K562 (cell line): ENCODE results near the gene RCC1. TPM values are rescaled to one million over a fixed set of nuclear protein-coding genes. Genes with fewer than 3 reads are reported as not detected.
A peak's percentile ranks its signal among the peaks of the same experiment; 100 is the strongest.

ENCODE experiments used
- HNRNPL ChIP-seq: fragments of 200-400 bp; formaldehyde crosslinking; IDR thresholded peaks from 2 replicates; pipeline ENCODE4 v1.6.1; 2017; ENCODE audit warnings: low read depth, mild to moderate bottlenecking, low read length
- MAZ ChIP-seq, 2 experiments: fragments of 450-650 bp in 1 of 2; sonication (generic) in 1 of 2; formaldehyde crosslinking; IDR thresholded peaks in 1 of 2; conservative IDR thresholded peaks in 1 of 2; 2 replicates each; pipeline versions ENCODE4 v1.4.0 to v1.5.0; 2020; ENCODE audit warnings: mild to moderate bottlenecking in 1 of 2, missing genetic modification reagents in 1 of 2
- MYC ChIP-seq, 2 experiments: fragments of 250-450 bp in 1 of 2; sonication (Bioruptor Pico) in 1 of 2; IDR thresholded peaks; 2 replicates each; pipeline versions ENCODE4 v1.5.1 to v1.6.1; 2012 to 2021; ENCODE audit warnings: low read depth in 2 of 2, borderline replicate concordance in 1 of 2, improper control_type of control experiment in 1 of 2, low read length in 1 of 2, mild to moderate bottlenecking in 1 of 2, moderate library complexity in 1 of 2
- PTBP1 ChIP-seq: fragments of 200-400 bp; formaldehyde crosslinking; IDR thresholded peaks from 2 replicates; pipeline ENCODE4 v1.6.1; 2017; ENCODE audit warnings: low read depth, low read length
- RFX7 ChIP-seq: fragments of 250-450 bp; sonication (Bioruptor Pico); IDR thresholded peaks from 2 replicates; pipeline ENCODE4 v1.5.1; 2021; ENCODE audit warnings: mild to moderate bottlenecking
- SNRNP70 ChIP-seq: fragments of 200-400 bp; formaldehyde crosslinking; optimal IDR thresholded peaks from 2 replicates; pipeline ENCODE3; 2017; ENCODE audit warnings: low read depth, low read length
- SP1 ChIP-seq: sonication (generic); formaldehyde crosslinking; IDR thresholded peaks from 2 replicates; pipeline ENCODE4 v1.8.1; 2022; ENCODE audit warnings: mild to moderate bottlenecking, missing genetic modification reagents
- polyA plus RNA-seq, 8 experiments: library from polyadenylated mRNA; depleted of rRNA in 4 of 8; stranded (reverse) in 5 of 8; unstranded in 3 of 8; fragments of >200 nt; fragmentation: Nextera tagmentation in 2 of 8; fragmentation: Illumina TruSeq in 1 of 8; extraction: Ambion mirVana in 2 of 8; extraction: Trizol in 1 of 8; gene quantifications; 2 replicates each; pipeline versions ENCODE4 v1.2.1 to v1.2.3, GENCODE V29; 2011 to 2014; ENCODE audit warnings: inconsistent platforms in 1 of 8, missing spikeins in 1 of 8
- total RNA-seq, 7 experiments: library from RNA; depleted of rRNA in 6 of 7; stranded (reverse); fragments of >200 nt in 6 of 7; fragmentation: Illumina TruSeq in 2 of 7; extraction: Trizol in 2 of 7; gene quantifications; 2 replicates each; pipeline versions ENCODE4 v1.2.1 to v1.2.3, GENCODE V29; 2011 to 2021; ENCODE audit warnings: low replicate concordance in 1 of 7
- TF ChIP-seq, protein P1 (sequence below): fragments of 200-600 bp; sonication (generic); IDR thresholded peaks from one replicate; pipeline ENCODE4 v1.6.1; 2012; ENCODE audit warnings: mild to moderate bottlenecking, low read depth, low read length, inconsistent platforms
- TF ChIP-seq, protein P2 (sequence below), 2 experiments: fragments of 150-350 bp in 1 of 2; IDR thresholded peaks; 2 replicates each; pipeline ENCODE4 v1.6.1; 2012 to 2016; ENCODE audit warnings: low read depth in 2 of 2, low read length in 2 of 2, mild to moderate bottlenecking in 1 of 2, moderate library complexity in 1 of 2
- TF ChIP-seq, protein P3 (sequence below): IDR thresholded peaks from 2 replicates; pipeline ENCODE4 v1.6.1; 2012; ENCODE audit warnings: low read depth, low read length, improper control_type of control experiment, borderline replicate concordance

Gene RCC1
- total and polyA plus RNA-seq, 9 of the 15 experiments (the other 6 are each of a cell fraction or from before 2014, with no cell fraction given), result 16.4 to 202 (median 107) TPM

DNA sequence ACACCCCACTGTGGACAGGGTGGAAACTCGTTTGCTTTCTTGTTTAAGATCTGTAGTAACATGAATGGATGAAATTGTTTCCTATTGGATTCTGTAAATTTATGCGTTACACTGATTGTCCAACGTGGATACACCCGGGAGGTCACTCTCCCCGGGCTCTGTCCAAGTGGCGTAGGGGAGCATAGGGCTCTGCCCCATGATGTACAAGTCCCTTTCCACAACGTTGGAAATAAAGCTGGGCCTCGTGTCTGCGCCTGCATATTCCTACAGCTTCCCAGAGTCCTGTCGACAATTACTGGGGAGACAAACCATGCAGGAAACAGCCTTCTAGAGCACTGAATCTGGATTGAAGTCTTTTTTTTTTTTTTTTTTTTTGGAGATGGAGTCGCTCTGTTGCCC is 1.4 kb downstream of the RCC1 start (continued):
- TF ChIP-seq, protein P1, sequence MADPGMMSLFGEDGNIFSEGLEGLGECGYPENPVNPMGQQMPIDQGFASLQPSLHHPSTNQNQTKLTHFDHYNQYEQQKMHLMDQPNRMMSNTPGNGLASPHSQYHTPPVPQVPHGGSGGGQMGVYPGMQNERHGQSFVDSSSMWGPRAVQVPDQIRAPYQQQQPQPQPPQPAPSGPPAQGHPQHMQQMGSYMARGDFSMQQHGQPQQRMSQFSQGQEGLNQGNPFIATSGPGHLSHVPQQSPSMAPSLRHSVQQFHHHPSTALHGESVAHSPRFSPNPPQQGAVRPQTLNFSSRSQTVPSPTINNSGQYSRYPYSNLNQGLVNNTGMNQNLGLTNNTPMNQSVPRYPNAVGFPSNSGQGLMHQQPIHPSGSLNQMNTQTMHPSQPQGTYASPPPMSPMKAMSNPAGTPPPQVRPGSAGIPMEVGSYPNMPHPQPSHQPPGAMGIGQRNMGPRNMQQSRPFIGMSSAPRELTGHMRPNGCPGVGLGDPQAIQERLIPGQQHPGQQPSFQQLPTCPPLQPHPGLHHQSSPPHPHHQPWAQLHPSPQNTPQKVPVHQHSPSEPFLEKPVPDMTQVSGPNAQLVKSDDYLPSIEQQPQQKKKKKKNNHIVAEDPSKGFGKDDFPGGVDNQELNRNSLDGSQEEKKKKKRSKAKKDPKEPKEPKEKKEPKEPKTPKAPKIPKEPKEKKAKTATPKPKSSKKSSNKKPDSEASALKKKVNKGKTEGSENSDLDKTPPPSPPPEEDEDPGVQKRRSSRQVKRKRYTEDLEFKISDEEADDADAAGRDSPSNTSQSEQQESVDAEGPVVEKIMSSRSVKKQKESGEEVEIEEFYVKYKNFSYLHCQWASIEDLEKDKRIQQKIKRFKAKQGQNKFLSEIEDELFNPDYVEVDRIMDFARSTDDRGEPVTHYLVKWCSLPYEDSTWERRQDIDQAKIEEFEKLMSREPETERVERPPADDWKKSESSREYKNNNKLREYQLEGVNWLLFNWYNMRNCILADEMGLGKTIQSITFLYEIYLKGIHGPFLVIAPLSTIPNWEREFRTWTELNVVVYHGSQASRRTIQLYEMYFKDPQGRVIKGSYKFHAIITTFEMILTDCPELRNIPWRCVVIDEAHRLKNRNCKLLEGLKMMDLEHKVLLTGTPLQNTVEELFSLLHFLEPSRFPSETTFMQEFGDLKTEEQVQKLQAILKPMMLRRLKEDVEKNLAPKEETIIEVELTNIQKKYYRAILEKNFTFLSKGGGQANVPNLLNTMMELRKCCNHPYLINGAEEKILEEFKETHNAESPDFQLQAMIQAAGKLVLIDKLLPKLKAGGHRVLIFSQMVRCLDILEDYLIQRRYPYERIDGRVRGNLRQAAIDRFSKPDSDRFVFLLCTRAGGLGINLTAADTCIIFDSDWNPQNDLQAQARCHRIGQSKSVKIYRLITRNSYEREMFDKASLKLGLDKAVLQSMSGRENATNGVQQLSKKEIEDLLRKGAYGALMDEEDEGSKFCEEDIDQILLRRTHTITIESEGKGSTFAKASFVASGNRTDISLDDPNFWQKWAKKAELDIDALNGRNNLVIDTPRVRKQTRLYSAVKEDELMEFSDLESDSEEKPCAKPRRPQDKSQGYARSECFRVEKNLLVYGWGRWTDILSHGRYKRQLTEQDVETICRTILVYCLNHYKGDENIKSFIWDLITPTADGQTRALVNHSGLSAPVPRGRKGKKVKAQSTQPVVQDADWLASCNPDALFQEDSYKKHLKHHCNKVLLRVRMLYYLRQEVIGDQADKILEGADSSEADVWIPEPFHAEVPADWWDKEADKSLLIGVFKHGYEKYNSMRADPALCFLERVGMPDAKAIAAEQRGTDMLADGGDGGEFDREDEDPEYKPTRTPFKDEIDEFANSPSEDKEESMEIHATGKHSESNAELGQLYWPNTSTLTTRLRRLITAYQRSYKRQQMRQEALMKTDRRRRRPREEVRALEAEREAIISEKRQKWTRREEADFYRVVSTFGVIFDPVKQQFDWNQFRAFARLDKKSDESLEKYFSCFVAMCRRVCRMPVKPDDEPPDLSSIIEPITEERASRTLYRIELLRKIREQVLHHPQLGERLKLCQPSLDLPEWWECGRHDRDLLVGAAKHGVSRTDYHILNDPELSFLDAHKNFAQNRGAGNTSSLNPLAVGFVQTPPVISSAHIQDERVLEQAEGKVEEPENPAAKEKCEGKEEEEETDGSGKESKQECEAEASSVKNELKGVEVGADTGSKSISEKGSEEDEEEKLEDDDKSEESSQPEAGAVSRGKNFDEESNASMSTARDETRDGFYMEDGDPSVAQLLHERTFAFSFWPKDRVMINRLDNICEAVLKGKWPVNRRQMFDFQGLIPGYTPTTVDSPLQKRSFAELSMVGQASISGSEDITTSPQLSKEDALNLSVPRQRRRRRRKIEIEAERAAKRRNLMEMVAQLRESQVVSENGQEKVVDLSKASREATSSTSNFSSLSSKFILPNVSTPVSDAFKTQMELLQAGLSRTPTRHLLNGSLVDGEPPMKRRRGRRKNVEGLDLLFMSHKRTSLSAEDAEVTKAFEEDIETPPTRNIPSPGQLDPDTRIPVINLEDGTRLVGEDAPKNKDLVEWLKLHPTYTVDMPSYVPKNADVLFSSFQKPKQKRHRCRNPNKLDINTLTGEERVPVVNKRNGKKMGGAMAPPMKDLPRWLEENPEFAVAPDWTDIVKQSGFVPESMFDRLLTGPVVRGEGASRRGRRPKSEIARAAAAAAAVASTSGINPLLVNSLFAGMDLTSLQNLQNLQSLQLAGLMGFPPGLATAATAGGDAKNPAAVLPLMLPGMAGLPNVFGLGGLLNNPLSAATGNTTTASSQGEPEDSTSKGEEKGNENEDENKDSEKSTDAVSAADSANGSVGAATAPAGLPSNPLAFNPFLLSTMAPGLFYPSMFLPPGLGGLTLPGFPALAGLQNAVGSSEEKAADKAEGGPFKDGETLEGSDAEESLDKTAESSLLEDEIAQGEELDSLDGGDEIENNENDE, result peak; percentile 3
- TF ChIP-seq HNRNPL (peak; percentile 88; the same call in 1 of the 2 replicates), RFX7 (CRISPR knock-in tag) (peak; percentile 62; the same call in 1 of the 2 replicates), PTBP1 (peak; percentile 69; the same call in 1 of the 2 replicates), SP1 (peak; percentile 41; the same call in 1 of the 2 replicates), MYC (IDR thresholded peaks at IDR 0.05; ENCODE audit: low read depth, low read length) (peak; percentile 9), MYC (CRISPR knock-in tag; IDR thresholded peaks at IDR 0.05; ENCODE audit: borderline replicate concordance, low read depth) (no peak), MAZ (CRISPR knock-in tag; conservative IDR thresholded peaks at IDR 0.05 in 1 of 2, IDR thresholded peaks at IDR 0.05 in 1 of 2) (no peak), SNRNP70 (peak; percentile 96)
- TF ChIP-seq, protein P2, sequence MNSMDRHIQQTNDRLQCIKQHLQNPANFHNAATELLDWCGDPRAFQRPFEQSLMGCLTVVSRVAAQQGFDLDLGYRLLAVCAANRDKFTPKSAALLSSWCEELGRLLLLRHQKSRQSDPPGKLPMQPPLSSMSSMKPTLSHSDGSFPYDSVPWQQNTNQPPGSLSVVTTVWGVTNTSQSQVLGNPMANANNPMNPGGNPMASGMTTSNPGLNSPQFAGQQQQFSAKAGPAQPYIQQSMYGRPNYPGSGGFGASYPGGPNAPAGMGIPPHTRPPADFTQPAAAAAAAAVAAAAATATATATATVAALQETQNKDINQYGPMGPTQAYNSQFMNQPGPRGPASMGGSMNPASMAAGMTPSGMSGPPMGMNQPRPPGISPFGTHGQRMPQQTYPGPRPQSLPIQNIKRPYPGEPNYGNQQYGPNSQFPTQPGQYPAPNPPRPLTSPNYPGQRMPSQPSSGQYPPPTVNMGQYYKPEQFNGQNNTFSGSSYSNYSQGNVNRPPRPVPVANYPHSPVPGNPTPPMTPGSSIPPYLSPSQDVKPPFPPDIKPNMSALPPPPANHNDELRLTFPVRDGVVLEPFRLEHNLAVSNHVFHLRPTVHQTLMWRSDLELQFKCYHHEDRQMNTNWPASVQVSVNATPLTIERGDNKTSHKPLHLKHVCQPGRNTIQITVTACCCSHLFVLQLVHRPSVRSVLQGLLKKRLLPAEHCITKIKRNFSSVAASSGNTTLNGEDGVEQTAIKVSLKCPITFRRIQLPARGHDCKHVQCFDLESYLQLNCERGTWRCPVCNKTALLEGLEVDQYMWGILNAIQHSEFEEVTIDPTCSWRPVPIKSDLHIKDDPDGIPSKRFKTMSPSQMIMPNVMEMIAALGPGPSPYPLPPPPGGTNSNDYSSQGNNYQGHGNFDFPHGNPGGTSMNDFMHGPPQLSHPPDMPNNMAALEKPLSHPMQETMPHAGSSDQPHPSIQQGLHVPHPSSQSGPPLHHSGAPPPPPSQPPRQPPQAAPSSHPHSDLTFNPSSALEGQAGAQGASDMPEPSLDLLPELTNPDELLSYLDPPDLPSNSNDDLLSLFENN (IDR thresholded peaks at IDR 0.05; ENCODE audit: low read depth in 2 of 2, low read length in 2 of 2), result 0 out of 4 replicates have a peak, but pooled peaks of 1 of the 2 experiments have one; percentile 15
- TF ChIP-seq, protein P3, sequence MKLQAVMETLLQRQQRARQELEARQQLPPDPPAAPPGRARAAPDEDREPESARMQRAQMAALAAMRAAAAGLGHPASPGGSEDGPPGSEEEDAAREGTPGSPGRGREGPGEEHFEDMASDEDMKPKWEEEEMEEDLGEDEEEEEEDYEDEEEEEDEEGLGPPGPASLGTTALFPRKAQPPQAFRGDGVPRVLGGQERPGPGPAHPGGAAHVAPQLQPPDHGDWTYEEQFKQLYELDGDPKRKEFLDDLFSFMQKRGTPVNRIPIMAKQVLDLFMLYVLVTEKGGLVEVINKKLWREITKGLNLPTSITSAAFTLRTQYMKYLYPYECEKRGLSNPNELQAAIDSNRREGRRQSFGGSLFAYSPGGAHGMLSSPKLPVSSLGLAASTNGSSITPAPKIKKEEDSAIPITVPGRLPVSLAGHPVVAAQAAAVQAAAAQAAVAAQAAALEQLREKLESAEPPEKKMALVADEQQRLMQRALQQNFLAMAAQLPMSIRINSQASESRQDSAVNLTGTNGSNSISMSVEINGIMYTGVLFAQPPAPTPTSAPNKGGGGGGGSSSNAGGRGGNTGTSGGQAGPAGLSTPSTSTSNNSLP, result peak; percentile 25; the same call in 1 of the 2 replicates
